ENCODE data around the gene PCSK2. TPM values are rescaled to one million over a fixed set of nuclear protein-coding genes. Genes with fewer than 3 reads are reported as not detected.

PCSK2 gene
- polyA plus RNA-seq, 1 donor: 2.8 TPM

GRCh38 chr20:17510548-17510947, 283.7 kb downstream of the PCSK2 start:
- Histone ChIP-seq H3K9me3 (ENCODE audit: control insufficient read depth, low read depth, low read length) (no peaks in the 10 kb centered on the region), H3K27me3 (ENCODE audit: control insufficient read depth, insufficient read depth, low read length) (no peaks in the 10 kb centered on the region), H3K27ac (ENCODE audit: low read length) (no peak overlapping the region), H3K4me3 (ENCODE audit: low read length) (no peak overlapping the region), H3K4me1 (ENCODE audit: control insufficient read depth, insufficient read depth, low read length) (no peaks in the 10 kb centered on the region), H3K36me3 (ENCODE audit: control insufficient read depth, insufficient read depth, low read length) (no peaks in the 10 kb centered on the region)
- no peak for DNase-seq
- 100% methylated on average over 1 of the region's 4 CpGs for WGBS (ENCODE audit: insufficient coverage, low lambda C conversion rate)

- H3K9me3 ChIP-seq (ENCODE audit: control insufficient read depth, low read depth, low read length): no peaks in the 10 kb centered on the region
- WGBS (ENCODE audit: insufficient coverage, low lambda C conversion rate): no CpG with 5 or more reads among the region's 6 CpGs
- no peaks in the 10 kb centered on the region for H3K36me3 ChIP-seq (ENCODE audit: control insufficient read depth, insufficient read depth, low read length)
- H3K27me3 ChIP-seq (ENCODE audit: control insufficient read depth, insufficient read depth, low read length): no peaks in the 10 kb centered on the region
- H3K4me1 ChIP-seq (ENCODE audit: control insufficient read depth, insufficient read depth, low read length): no peaks in the 10 kb centered on the region
- no peak overlapping the region for H3K4me3 ChIP-seq (ENCODE audit: low read length)
- no peak overlapping the region for H3K27ac ChIP-seq (ENCODE audit: low read length)
- no peak for DNase-seq
Measured at GRCh38 chr20:17511401-17511800, 284.6 kb downstream of the PCSK2 start.

- Histone ChIP-seq H3K9me3 (ENCODE audit: control insufficient read depth, low read depth, low read length) (no peaks in the 10 kb centered on the region), H3K4me3 (ENCODE audit: low read length) (no peak overlapping the region), H3K27me3 (ENCODE audit: control insufficient read depth, insufficient read depth, low read length) (no peaks in the 10 kb centered on the region), H3K27ac (ENCODE audit: low read length) (no peak overlapping the region), H3K36me3 (ENCODE audit: control insufficient read depth, insufficient read depth, low read length) (no peaks in the 10 kb centered on the region), H3K4me1 (ENCODE audit: control insufficient read depth, insufficient read depth, low read length) (no peaks in the 10 kb centered on the region)
- WGBS (ENCODE audit: insufficient coverage, low lambda C conversion rate): no CpG with 5 or more reads among the region's 2 CpGs
- no peak for DNase-seq
Measured at GRCh38 chr20:17513939-17514338, 287.1 kb downstream of the PCSK2 start.

GRCh38 chr20:17515053-17515452, 288.2 kb downstream of the PCSK2 start:
- no peak for DNase-seq
- Histone ChIP-seq H3K4me3 (ENCODE audit: low read length) (no peak overlapping the region), H3K27me3 (ENCODE audit: control insufficient read depth, insufficient read depth, low read length) (no peaks in the 10 kb centered on the region), H3K4me1 (ENCODE audit: control insufficient read depth, insufficient read depth, low read length) (no peaks in the 10 kb centered on the region), H3K9me3 (ENCODE audit: control insufficient read depth, low read depth, low read length) (no peaks in the 10 kb centered on the region), H3K27ac (ENCODE audit: low read length) (no peak overlapping the region), H3K36me3 (ENCODE audit: control insufficient read depth, insufficient read depth, low read length) (no peaks in the 10 kb centered on the region)
- 63% methylated on average over 3 of the region's 3 CpGs for WGBS (ENCODE audit: insufficient coverage, low lambda C conversion rate)

GRCh38 chr20:17518339-17519052, 291.7 kb downstream of the PCSK2 start:
- no peak for DNase-seq
- no CpG with 5 or more reads among the region's 14 CpGs for WGBS (ENCODE audit: insufficient coverage, low lambda C conversion rate)
- Histone ChIP-seq H3K27ac (ENCODE audit: low read length) (no peak overlapping the region), H3K27me3 (ENCODE audit: control insufficient read depth, insufficient read depth, low read length) (no peaks in the 10 kb centered on the region), H3K4me3 (ENCODE audit: low read length) (no peak overlapping the region), H3K36me3 (ENCODE audit: control insufficient read depth, insufficient read depth, low read length) (no peaks in the 10 kb centered on the region), H3K9me3 (ENCODE audit: control insufficient read depth, low read depth, low read length) (no peaks in the 10 kb centered on the region), H3K4me1 (ENCODE audit: control insufficient read depth, insufficient read depth, low read length) (no peaks in the 10 kb centered on the region)

GRCh38 chr20:17519606-17520285, 292.9 kb downstream of the PCSK2 start:
- Histone ChIP-seq H3K27ac (ENCODE audit: low read length) (no peak overlapping the region), H3K27me3 (ENCODE audit: control insufficient read depth, insufficient read depth, low read length) (no peaks in the 10 kb centered on the region), H3K9me3 (ENCODE audit: control insufficient read depth, low read depth, low read length) (no peaks in the 10 kb centered on the region), H3K4me1 (ENCODE audit: control insufficient read depth, insufficient read depth, low read length) (no peaks in the 10 kb centered on the region), H3K36me3 (ENCODE audit: control insufficient read depth, insufficient read depth, low read length) (no peaks in the 10 kb centered on the region), H3K4me3 (ENCODE audit: low read length) (no peak overlapping the region)
- DNase-seq: no peak
- WGBS (ENCODE audit: insufficient coverage, low lambda C conversion rate): 89% methylated on average over 3 of the region's 7 CpGs

- DNase-seq: no peak
- no peak overlapping the region for H3K4me3 ChIP-seq (ENCODE audit: low read length)
- 100% methylated on average over 1 of the region's 3 CpGs for WGBS (ENCODE audit: insufficient coverage, low lambda C conversion rate)
- H3K27ac ChIP-seq (ENCODE audit: low read length): no peak overlapping the region
- no peaks in the 10 kb centered on the region for H3K27me3 ChIP-seq (ENCODE audit: control insufficient read depth, insufficient read depth, low read length)
- no peaks in the 10 kb centered on the region for H3K4me1 ChIP-seq (ENCODE audit: control insufficient read depth, insufficient read depth, low read length)
- no peaks in the 10 kb centered on the region for H3K36me3 ChIP-seq (ENCODE audit: control insufficient read depth, insufficient read depth, low read length)
- no peaks in the 10 kb centered on the region for H3K9me3 ChIP-seq (ENCODE audit: control insufficient read depth, low read depth, low read length)
Measured at GRCh38 chr20:17520583-17520982, 293.7 kb downstream of the PCSK2 start.

GRCh38 chr20:17522528-17522927, 295.7 kb downstream of the PCSK2 start:
- no peaks in the 10 kb centered on the region for H3K27me3 ChIP-seq (ENCODE audit: control insufficient read depth, insufficient read depth, low read length)
- no peak for DNase-seq
- WGBS (ENCODE audit: insufficient coverage, low lambda C conversion rate): 100% methylated on average over 1 of the region's 3 CpGs
- no peaks in the 10 kb centered on the region for H3K9me3 ChIP-seq (ENCODE audit: control insufficient read depth, low read depth, low read length)
- H3K27ac ChIP-seq (ENCODE audit: low read length): no peak overlapping the region
- H3K4me3 ChIP-seq (ENCODE audit: low read length): no peak overlapping the region
- no peaks in the 10 kb centered on the region for H3K4me1 ChIP-seq (ENCODE audit: control insufficient read depth, insufficient read depth, low read length)
- H3K36me3 ChIP-seq (ENCODE audit: control insufficient read depth, insufficient read depth, low read length): no peaks in the 10 kb centered on the region

- no peak overlapping the region for H3K27ac ChIP-seq (ENCODE audit: low read length)
- WGBS (ENCODE audit: insufficient coverage, low lambda C conversion rate): no CpG with 5 or more reads among the region's 5 CpGs
Measured at GRCh38 chr20:17523326-17523725, 296.5 kb downstream of the PCSK2 start.

GRCh38 chr20:17524560-17524959, 297.7 kb downstream of the PCSK2 start:
- no peak for DNase-seq
- WGBS (ENCODE audit: insufficient coverage, low lambda C conversion rate): 100% methylated on average over 1 of the region's 8 CpGs

More at GRCh38 chr20:17523326-17523725, 296.5 kb downstream of the PCSK2 start:
- Histone ChIP-seq H3K36me3 (ENCODE audit: control insufficient read depth, insufficient read depth, low read length) (no peaks in the 10 kb centered on the region), H3K9me3 (ENCODE audit: control insufficient read depth, low read depth, low read length) (no peaks in the 10 kb centered on the region), H3K4me1 (ENCODE audit: control insufficient read depth, insufficient read depth, low read length) (no peaks in the 10 kb centered on the region), H3K4me3 (ENCODE audit: low read length) (no peak overlapping the region), H3K27me3 (ENCODE audit: control insufficient read depth, insufficient read depth, low read length) (no peaks in the 10 kb centered on the region)
- DNase-seq: no peak

GRCh38 chr20:17525132-17525531, 298.3 kb downstream of the PCSK2 start:
- no CpG with 5 or more reads among the region's 5 CpGs for WGBS (ENCODE audit: insufficient coverage, low lambda C conversion rate)
- H3K27ac ChIP-seq (ENCODE audit: low read length): no peak overlapping the region
- DNase-seq: no peak

More at GRCh38 chr20:17524560-17524959, 297.7 kb downstream of the PCSK2 start:
- Histone ChIP-seq H3K27me3 (ENCODE audit: control insufficient read depth, insufficient read depth, low read length) (no peaks in the 10 kb centered on the region), H3K36me3 (ENCODE audit: control insufficient read depth, insufficient read depth, low read length) (no peaks in the 10 kb centered on the region), H3K27ac (ENCODE audit: low read length) (no peak overlapping the region), H3K4me1 (ENCODE audit: control insufficient read depth, insufficient read depth, low read length) (no peaks in the 10 kb centered on the region), H3K9me3 (ENCODE audit: control insufficient read depth, low read depth, low read length) (no peaks in the 10 kb centered on the region), H3K4me3 (ENCODE audit: low read length) (no peak overlapping the region)

More at GRCh38 chr20:17525132-17525531, 298.3 kb downstream of the PCSK2 start:
- Histone ChIP-seq H3K4me1 (ENCODE audit: control insufficient read depth, insufficient read depth, low read length) (no peaks in the 10 kb centered on the region), H3K36me3 (ENCODE audit: control insufficient read depth, insufficient read depth, low read length) (no peaks in the 10 kb centered on the region), H3K9me3 (ENCODE audit: control insufficient read depth, low read depth, low read length) (no peaks in the 10 kb centered on the region), H3K4me3 (ENCODE audit: low read length) (no peak overlapping the region), H3K27me3 (ENCODE audit: control insufficient read depth, insufficient read depth, low read length) (no peaks in the 10 kb centered on the region)

Data from large intestine (tissue), 3 donors.